NCI-H1048 (cell line): ENCODE data around the gene SNCAIP.
"Not testable (repeated sequence)": the region's sequence is repeated elsewhere in the genome, so short reads cannot be mapped to it uniquely, and the experiment has no call there.

Source experiments
- DNase-seq: peaks from one replicate; lab custom pipeline; 2025; lab: John Stamatoyannopoulos, UW

SNCAIP gene

DNA sequence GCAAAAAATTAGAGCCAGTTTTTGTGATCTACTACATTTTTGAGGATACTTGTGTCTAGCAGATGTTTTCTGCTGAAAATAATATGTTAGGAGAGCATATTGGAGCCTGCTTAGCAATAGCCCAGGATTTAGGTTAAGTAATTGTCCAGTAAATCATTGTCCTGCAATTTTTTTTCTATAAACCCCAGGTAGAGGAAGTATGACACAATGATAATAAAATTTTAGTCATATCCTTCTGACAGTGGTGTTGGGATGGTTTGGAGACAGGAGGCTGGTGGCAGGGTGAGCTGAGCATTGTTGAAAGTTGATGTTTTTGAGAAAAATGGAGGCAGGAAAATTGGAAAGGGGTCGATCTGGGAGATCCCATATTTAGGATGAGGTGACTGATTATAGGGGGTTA lies 3.5 kb downstream of the SNCAIP start:
- DNase-seq, result no peak

DNA sequence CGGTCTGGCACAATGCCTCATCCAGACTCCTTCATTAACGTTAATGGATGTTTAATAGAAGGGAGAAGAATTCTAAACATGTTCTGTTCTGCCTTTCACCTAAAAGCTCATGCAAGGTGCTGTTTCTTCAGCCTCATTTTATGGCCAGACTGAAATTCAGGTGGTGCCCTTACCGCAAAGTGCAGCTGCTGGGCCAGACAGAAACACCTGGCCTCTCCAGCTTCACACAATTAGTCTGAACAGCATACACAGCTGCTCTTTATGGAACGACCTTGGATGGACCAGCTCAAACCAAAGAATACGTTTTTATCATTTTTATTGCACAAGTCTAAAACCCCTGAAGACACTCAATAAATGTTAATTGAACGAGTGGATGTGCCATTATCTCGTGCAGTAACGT lies 4.6 kb downstream of the SNCAIP start:
- no peak for DNase-seq

DNA sequence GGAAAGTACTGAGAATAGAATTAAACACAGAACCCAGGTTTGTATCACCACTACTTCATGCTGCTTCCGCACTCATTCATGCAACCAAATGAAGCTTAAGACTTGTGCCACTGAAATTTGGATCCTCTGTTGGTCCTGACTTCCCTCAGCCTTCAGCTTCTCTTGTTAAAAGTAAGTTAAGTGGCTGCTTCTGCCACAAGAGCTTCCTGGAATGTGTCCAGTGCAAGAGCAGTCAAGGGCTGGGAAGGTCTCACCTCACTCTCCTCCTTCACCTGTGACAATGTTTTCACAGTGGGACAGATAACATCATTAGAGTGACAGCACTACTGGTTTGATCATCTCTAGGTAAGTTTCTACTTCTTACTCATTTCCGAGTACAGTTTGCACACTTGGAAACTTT lies 7.9 kb downstream of the SNCAIP start:
- DNase-seq, result no peak

DNA sequence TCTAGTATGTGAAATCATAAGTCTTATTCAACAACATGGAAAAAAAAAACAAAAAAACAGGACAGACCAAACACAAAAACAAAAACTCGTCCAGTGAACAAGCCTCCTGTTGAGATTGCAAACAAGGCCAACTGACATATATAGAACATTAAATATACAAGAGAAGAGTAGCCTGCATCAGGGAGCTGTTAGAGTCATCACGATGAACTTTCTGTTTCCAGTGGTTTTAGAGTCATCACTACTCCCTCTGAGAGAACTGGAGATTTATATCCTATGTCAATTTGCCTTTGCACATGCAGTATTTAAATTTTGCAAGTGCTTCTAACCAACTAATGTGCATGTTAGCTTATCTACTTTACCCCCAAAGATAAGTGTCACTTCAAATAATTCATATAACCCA lies 9.9 kb downstream of the SNCAIP start:
- DNase-seq, result no peak

DNA sequence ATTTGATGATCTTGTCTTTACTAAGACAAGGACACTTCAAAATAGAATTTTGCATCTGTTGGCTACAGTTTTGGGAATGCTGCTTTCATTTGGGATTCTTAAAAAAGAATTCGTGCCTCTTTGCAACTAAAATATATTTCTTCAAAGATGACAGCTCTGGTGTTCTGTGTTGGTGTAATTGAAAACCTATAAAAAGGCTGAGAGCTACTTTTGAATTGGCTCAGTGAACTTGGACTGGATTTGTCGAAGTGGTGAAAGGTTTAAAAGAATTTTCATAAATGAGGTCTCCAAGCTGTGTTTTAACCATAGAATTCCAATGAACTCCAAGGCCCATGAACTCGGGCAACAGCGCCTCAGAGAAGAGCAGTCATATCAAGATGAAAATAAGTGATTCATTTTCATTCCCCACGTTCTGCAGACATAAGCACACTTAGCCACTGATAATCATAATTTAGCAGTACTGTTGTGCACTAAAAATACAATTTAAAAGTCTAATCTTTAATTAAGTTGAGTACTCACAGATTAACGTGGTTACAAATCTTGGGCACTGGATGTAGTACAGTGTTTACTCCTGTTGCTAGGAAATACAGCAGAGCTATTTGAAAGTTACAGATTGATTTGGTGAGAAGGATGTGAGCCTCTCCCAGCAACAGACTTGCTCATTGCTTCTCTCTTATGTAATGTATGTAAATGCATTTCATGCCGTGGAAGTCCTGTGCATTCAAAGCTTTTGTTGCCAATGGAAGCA lies 10.9 kb downstream of the SNCAIP start:
- no peak for DNase-seq

DNA sequence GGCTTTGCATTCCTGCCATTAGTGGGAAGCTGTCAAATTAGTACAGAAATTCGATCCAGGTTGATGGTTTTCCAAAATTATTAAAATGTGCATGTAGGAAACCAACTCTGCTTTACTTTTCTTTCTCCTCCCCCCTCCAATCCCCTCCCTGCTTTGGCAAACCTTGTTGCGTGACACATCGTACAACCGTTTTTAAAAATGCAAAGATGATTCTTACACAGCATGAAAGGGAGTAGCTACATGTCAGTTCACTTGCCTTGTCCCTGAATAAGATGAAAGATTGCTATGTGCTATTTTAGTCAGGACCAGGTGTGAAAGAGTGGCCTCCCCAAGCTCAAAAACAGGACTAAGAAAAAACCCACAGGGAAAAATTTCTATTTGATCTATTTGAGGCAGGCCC lies 11.7 kb downstream of the SNCAIP start:
- DNase-seq, result no peak

DNA sequence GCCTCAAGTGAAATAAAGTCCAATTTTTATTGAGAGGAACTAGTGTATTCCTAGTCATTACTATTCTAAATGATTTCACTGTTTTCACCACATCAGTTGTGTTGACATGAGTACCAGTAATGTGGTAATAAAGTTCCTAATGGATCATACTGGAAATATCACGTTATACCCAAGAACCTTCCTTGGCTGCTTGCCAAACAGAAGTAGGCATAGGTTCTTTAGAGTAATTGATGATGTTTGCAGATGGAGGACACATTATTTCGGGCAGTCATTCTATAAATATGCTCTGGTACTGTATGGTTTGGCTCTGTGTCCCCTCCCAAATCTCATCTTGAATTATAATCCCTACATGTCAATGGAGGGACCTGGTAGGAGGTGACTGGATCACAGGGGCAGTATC lies 15.1 kb downstream of the SNCAIP start:
- DNase-seq, result no peak

DNA sequence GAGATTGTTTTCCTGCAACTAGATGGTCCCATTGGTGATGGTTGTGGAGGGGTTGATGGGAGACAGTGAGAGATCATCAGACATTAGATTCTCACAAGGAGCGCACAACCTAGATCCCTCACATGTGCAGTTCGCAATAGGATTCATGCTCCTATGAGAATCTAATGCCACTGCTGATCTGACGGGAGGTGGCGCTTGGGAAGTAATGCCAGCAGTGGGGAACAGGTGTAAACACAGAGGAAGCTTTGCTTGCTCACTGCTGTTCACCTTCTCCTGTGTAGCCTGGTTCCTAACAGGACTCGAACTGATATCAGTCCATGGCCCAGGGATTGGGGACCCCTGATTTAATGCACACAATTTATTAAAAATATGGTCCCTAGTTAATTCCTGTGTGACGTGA lies 18.8 kb downstream of the SNCAIP start:
- no peak for DNase-seq

DNA sequence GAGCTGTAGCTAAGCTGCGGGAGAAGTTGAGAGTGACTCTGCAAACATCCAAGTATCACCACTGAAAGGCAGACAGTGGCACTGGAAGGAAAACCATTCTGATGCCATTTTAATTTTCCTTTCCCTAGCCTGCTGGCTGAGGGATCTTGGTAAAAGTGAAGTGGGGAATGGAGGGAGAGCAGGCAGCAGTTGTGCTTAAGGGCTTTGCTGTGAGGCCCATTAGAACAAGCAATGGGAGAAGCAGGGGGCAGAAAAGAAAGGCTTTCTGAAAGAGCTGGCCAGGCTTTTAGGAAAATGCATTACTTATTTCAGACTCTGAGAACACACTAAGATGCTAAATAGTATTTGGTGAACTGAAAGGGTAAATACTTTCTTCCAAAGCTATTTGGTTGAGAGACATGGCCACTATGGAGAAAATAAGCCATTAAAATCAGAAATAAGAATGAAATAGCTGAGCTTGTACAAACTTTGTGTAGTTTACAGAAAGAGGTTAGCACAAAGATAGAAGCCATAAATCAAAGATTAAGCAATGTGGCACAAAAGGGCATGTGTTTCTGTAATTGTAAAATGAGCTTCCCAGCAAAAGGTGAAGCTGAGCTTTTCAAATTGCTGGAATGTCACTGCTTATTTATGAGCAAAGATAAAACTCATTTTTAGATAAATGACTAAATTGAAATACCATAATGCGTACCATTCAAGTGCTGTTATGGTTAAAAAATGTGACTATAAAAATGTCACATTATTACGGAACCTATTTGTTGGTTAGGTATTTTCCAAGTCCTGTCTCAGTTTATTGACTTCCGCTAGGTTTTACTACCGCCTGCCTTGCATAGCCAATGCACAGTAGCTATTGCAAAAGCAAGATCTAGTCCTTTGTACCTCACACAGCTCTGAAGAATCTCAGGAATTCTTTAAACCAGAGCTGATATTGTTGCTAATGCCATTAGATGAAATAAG lies 20.8 kb downstream of the SNCAIP start:
- DNase-seq, result no peak

DNA sequence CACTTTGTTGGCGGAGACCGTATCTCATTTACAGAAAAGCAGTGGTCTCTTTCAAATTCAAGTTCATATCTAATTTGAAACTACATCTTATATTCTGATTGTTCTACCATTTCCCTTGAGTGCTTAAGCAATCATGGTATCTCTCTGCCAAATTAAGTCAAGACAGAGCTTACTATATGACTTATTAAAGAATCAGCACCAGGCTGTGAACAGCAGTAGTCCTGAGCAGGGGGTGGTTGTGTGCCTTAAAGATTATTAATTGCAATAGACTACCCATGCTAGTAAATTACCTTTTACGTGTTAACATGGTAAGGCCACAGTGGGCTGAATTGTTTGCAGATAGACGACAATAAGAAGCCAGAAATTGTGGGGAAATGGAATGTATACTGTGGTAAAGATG lies 21.5 kb downstream of the SNCAIP start:
- DNase-seq, result no peak

DNA sequence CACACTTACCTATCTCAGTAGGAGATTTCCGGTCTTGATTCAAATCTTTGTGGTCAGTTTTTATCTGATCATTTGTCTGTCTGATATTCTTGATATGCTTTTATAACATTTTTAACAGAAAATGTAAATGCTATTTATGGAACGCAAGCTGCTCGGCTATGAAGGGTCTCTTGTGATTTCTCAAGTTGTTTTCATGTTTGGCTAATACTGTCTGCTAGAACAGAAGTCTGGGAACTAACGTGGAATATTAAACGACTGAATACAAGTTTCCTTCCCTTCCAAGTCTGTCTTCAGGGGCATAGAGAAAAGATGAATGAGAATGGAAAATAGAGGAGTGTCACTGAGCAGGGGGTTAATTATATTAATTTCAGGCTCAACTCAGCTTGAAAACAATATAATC lies 27.6 kb downstream of the SNCAIP start:
- no peak for DNase-seq

DNA sequence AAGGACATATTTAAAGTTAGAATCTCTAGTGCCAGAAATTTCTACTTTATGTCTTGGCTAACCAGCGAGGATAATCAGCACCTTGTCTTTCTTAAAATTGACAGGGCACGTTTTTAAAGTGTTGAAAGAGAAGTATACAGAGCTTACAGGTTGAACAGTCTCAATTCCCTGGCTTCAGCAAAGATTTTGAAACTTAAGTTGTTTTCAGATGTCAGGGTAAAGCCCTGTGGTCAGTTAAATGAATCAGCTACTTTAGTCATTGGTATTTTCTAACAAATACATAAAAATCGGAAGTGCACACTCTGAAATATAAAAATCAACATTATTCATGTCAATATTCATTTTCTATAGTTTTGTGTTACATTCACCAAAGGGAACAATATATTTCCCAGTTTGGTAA lies 29.1 kb downstream of the SNCAIP start:
- DNase-seq, result no peak

DNA sequence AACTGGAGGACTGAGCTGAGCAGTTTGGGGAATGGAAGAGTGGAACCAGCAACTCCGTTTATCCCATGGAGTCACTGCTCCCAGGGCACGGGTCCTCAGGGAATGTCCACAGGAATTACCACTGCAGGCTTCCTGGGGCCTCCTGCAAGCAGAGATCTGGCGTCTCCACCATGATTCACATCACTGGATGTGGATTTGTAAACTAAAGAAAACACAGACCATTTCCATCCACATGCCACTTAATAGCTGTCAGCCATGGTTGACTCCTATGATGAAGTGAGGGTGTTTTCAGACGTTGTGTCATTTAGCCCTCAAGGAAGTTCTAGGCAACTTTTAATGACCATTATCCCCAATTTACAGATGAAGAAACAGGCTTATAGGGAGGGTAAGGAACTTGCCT lies 30.2 kb downstream of the SNCAIP start:
- no peak for DNase-seq

DNA sequence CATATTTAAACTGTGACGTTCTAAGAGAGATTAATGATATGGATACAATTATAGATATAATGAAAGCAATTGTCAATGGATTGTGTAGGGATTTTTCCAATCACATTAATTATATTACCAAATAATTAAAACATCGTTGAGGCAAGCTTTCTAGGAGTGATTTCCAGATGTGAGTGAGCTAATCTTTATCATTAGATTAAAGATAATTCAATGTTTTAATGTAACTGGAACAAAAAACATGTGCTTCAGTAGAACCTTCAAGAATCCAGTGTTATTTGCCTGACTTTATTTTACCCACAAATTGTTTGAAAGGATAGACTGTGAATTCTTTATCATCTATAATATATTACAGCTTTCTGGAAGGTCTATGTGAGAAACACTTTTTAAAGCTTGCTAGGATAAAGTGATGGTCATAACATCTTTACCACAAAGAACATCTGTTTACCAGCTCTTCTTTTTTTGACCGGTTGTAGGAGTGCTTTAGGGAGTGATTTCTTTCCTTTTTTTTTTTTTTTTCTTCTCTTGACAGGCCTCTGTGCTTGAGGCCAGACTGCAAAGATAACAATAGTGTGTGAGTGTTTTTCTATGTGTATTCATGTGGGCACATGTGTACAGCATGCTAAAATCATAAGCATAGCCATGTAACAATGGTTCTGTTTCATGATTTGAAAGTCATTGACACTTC lies 35.0 kb downstream of the SNCAIP start:
- no peak for DNase-seq

DNA sequence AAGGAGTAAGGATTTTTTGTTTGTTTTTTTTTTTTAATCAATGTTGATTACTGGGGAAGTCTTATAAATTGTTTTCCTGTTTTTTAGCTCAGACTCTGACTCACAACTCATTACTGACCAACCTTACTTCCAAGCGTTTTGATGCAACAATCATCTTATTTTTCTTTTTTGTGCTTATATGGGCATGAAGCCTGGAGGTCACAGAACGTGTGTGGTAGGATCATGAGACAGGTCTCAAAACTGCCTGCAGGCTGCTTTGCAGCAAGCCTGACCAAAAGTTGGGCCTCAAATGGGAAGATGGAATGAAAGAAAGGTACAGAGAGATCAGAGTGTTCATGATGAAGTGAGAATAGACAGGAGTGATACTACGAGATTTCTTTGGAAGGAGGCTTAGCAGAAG lies 38.5 kb downstream of the SNCAIP start:
- DNase-seq, result no peak

DNA sequence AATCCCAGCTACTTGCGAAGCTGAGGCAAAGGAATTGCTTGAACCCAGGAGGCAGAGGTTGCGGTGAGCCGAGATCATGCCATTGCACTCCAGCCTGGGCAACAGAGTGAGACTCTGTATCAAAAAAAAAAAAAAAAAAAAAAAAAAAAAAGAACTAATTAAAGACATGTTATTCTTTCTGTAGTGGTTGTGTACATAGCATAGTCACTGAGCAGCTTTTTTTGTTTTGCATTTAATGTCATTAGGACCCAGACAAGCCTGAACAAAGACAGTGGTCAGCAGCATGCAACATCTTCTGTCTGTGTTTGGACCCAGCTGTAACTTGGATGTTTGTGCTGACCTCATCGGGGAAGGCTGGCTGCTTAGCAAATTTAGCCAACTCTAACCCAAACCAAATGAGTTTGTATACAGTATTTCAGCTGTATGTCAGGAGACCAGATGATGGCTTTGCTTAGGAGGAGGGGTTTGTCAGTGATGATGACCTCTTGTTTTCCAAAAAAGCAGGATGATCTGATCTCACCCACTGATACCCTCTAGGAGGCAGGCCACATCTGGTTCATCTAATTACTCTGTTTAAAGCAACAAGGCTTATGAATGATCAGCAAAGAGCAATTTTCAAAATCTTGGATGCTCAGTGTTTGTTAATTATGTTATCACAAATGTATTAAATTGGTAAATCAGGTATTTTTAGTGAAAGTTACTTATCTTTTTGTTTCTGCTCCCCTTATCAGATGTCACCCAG lies 39.5 kb downstream of the SNCAIP start:
- DNase-seq, result no peak

DNA sequence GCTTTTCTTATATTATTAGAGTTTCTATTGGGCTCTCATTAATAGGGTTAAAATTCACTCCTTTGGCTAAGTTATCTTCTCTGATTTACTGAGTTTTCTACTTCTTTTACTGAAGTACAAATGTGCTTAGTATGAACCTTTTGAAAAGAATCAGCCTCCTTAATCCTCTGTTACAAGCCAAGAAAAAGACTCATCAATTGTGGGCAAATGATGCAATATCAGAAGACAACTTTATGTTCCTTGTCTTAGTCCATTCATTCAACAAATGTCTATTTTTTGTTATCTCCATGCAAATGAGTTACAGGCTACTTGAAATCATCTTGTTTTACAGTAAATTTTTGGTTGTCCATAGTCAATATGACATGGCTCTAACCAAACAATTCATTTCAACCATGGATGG lies 40.3 kb downstream of the SNCAIP start:
- DNase-seq, result no peak

DNA sequence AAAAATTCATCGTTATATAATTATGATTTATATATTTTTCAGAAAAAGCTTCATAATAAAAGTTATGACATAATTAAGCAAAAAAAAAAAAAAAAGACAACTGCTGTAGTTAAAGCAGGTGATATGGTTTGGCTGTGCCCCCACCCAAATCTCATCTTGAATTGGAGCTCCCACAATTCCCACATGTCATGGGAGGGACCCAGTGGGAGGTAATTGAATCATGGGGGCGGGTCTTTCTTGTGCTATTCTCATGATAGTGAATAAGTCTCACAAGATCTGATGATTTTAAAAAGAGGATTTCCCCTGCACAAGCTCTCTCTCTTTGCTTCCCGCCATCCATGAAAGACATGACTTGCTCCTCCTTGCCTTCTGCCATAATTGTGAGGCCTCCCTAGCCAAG lies 41.3 kb downstream of the SNCAIP start:
- not testable (repeated sequence) for DNase-seq

DNA sequence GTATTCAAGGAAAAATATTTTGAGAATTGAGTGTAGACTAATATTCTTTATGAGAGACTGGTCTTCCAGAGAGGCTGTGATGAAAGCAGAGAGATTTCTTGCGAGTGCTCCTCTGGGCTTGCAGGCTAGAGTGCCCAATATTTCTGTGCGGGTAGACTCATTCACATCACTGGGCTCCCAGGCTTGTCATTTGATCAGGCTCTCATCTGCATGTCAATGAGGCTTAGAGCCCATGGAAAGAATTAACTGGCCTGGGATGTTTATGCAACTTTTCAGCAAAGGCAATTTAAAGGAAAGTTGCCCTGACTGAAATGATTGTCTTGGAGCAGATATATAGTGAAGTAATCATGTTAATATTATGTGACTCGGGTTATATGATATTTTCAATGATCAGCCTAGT lies 42.3 kb downstream of the SNCAIP start:
- DNase-seq, result no peak

DNA sequence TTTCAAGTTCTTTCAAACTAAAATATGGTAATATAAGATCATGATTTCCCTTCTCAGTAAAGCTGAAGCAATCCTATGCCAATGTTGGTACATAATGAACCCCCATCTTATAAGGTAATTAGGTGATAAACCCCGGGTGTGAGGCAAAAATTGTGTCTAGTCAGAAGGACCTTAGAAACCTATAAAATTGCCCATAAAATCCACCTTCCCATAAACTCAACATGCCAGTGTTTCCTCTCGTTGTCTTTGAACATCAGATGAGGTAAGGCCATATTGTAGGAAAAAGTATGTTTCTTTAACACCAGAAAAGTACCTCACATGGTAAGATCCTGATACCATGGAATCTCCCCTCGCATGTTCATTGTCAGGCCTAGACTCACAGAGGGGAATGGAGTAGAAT lies 43.3 kb downstream of the SNCAIP start:
- no peak for DNase-seq

DNA sequence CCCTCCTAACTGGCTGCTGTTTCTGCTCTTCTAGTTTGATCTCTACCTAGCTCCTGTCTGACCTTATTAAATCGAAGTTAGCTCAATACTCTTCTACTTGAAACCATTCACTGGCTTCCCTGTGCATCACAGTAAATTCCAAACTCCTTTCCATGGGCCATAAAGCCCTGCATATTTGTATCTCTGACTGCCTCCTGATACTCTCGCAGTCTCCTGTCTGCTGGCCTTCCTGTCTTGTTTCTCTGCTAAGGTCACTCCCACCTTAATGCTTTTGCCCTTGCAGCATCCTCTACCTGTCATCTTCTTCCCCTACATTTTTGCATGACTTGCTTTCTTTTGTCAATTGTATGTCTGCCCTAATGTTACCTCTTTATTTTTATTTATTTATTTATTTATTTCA lies 44.8 kb downstream of the SNCAIP start:
- no peak for DNase-seq

DNA sequence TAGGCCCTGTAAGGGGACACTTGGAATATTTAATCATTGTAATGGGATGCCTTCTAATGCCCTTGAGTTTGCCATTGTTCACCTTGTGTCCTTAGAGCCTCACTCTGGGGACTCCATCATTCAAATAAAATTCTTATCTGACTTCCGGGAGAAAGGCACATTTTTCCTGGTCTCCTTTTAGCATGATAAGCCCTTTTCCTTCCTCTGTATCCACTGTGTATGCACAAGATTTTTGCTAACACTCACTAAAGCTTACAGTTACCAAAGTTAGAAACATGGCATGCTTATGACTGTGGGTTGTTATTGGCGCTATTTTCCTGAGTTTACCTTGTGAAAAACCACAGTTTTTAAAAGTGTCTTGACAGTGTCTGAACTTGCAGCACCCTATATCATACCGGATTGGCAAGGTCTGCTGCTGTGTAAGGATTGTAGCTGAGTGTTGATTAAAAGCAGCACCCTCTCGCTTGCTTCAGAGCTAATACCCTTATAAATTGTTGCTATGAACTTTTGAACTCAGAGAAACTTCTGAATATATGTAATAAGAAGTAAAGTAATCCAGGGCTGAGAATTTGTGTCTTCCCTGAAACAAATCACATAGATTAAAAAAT lies 46.4 kb downstream of the SNCAIP start:
- DNase-seq, result no peak
